GM23248 (cell line): Measurements from ENCODE around the gene SESTD1.

Experiments
- EZH2 ChIP-seq: fragments of 200-600 bp; sonication (generic); IDR thresholded peaks from 2 replicates; pipeline ENCODE4 v1.6.1; 2018; ENCODE audit warnings: antibody characterized with exemption, mild to moderate bottlenecking; ENCODE audit not compliant: insufficient read depth, poor library complexity, severe bottlenecking
- EZH2phosphoT487 ChIP-seq: fragments of 200-600 bp; sonication (generic); IDR thresholded peaks from 2 replicates; pipeline ENCODE4 v1.6.1; 2018; ENCODE audit warnings: antibody characterized with exemption, moderate library complexity, mild to moderate bottlenecking, low read depth; ENCODE audit not compliant: insufficient read depth

- TF ChIP-seq EZH2 (no peak), EZH2phosphoT487 (no peak)
Measured at GRCh38 chr2:179081954-179082353, 182.7 kb downstream of the SESTD1 start.
